Measurements from ENCODE around the gene FOSB.

FOSB gene

GRCh38 chr19:45437328-45437727 is 30.5 kb upstream of the FOSB start:
- no peak for DNase-seq (ENCODE audit: low read depth)
- TF ChIP-seq, protein P1, sequence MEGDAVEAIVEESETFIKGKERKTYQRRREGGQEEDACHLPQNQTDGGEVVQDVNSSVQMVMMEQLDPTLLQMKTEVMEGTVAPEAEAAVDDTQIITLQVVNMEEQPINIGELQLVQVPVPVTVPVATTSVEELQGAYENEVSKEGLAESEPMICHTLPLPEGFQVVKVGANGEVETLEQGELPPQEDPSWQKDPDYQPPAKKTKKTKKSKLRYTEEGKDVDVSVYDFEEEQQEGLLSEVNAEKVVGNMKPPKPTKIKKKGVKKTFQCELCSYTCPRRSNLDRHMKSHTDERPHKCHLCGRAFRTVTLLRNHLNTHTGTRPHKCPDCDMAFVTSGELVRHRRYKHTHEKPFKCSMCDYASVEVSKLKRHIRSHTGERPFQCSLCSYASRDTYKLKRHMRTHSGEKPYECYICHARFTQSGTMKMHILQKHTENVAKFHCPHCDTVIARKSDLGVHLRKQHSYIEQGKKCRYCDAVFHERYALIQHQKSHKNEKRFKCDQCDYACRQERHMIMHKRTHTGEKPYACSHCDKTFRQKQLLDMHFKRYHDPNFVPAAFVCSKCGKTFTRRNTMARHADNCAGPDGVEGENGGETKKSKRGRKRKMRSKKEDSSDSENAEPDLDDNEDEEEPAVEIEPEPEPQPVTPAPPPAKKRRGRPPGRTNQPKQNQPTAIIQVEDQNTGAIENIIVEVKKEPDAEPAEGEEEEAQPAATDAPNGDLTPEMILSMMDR (IDR thresholded peaks at IDR 0.05; ENCODE audit: low read depth, low read length, missing control alignments), result no peak
- no peak overlapping the region for H3K4me3 ChIP-seq (ENCODE audit: low read depth, low read length)
- in situ Hi-C loops (cut with HindIII; ENCODE audit: low sequenced_read_pairs), result no loop called here

GRCh38 chr19:45439190-45439568 is 28.6 kb upstream of the FOSB start:
- H3K4me3 ChIP-seq (ENCODE audit: low read depth, low read length), result peak overlapping the region; percentile 59
- in situ Hi-C loops (cut with HindIII; ENCODE audit: low sequenced_read_pairs), result no loop called here
- TF ChIP-seq, protein P1 (IDR thresholded peaks at IDR 0.05; ENCODE audit: low read depth, low read length, missing control alignments), result no peak

GRCh38 chr19:45439569-45440258 is 28.1 kb upstream of the FOSB start:
- peak overlapping the region; percentile 59 for H3K4me3 ChIP-seq (ENCODE audit: low read depth, low read length)
- no peak for DNase-seq (ENCODE audit: low read depth)
- in situ Hi-C loops (cut with HindIII; ENCODE audit: low sequenced_read_pairs), result no loop called here
- TF ChIP-seq, protein P1 (IDR thresholded peaks at IDR 0.05; ENCODE audit: low read depth, low read length, missing control alignments), result peak; percentile 97

More at GRCh38 chr19:45439190-45439568, 28.6 kb upstream of the FOSB start:
- DNase-seq (ENCODE audit: low read depth), result no peak

DNA sequence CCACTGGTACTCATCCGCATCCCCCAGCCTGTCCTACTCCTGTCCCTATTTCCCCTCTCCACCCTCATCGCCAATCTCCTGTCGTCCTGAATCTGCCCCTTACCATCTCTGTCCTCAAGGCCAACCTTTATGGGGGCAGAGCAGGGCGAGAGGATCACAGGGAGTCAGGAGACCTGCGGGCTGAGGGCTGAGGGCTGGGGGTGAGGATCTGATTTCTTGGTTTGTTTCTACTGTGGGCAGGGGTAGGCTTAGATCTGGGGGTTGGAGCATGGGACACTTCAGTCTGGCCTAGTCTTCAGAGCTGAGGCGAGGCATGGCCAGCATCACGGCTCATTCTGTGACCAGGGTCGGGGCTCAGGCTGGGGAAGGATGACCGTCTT is 27.5 kb upstream of the FOSB start:
- no peak for DNase-seq (ENCODE audit: low read depth)
- peak overlapping the region; percentile 59 for H3K4me3 ChIP-seq (ENCODE audit: low read depth, low read length)
- TF ChIP-seq, protein P1 (IDR thresholded peaks at IDR 0.05; ENCODE audit: low read depth, low read length, missing control alignments), result no peak
- in situ Hi-C loops (cut with HindIII; ENCODE audit: low sequenced_read_pairs), result no loop called here

- TF ChIP-seq, protein P1 (IDR thresholded peaks at IDR 0.05; ENCODE audit: low read depth, low read length, missing control alignments), result no peak
- DNase-seq (ENCODE audit: low read depth), result no peak
- in situ Hi-C loops (cut with HindIII; ENCODE audit: low sequenced_read_pairs), result no loop called here
- no peak overlapping the region for H3K4me3 ChIP-seq (ENCODE audit: low read depth, low read length)
These were observed 26.7 kb upstream of the FOSB start for GRCh38 chr19:45440873-45441654.

- TF ChIP-seq, protein P1 (IDR thresholded peaks at IDR 0.05; ENCODE audit: low read depth, low read length, missing control alignments), result no peak
- no peak overlapping the region for H3K4me3 ChIP-seq (ENCODE audit: low read depth, low read length)
- in situ Hi-C loops (cut with HindIII; ENCODE audit: low sequenced_read_pairs), result no loop called here
- no peak for DNase-seq (ENCODE audit: low read depth)
These were observed 25.4 kb upstream of the FOSB start for GRCh38 chr19:45442408-45442777.
